Effector memory CD4-positive, alpha-beta T cell (primary cell): ENCODE measurements around the gene FOXS1.

Source experiments
- DNase-seq, 3 donors: peaks; one replicate each; pipeline ENCODE4 v3.0.0-alpha.2; 2020
- H3K27ac ChIP-seq: 2 replicates; pipeline ENCODE4 v1.7.0; 2013; ENCODE audit warnings: mild to moderate bottlenecking, low read length, moderate library complexity; ENCODE audit not compliant: insufficient read depth, poor library complexity, severe bottlenecking
- H3K27me3 ChIP-seq: replicated peaks from 2 replicates; pipeline ENCODE4 v1.7.0; 2013; ENCODE audit warnings: mild to moderate bottlenecking, low read length; ENCODE audit not compliant: insufficient read depth, control insufficient read depth, poor library complexity, severe bottlenecking
- H3K36me3 ChIP-seq: 2 replicates; pipeline ENCODE4 v1.7.0; 2013; ENCODE audit warnings: mild to moderate bottlenecking, low read length, moderate library complexity; ENCODE audit not compliant: control insufficient read depth, insufficient read depth
- H3K4me1 ChIP-seq: 2 replicates; pipeline ENCODE4 v1.7.0; 2013; ENCODE audit warnings: low read length, mild to moderate bottlenecking; ENCODE audit not compliant: control insufficient read depth, insufficient read depth, poor library complexity, severe bottlenecking
- H3K4me3 ChIP-seq: 2 replicates; pipeline ENCODE4 v1.7.0; 2013; ENCODE audit warnings: low read length, low read depth, mild to moderate bottlenecking; ENCODE audit not compliant: insufficient read depth, poor library complexity, severe bottlenecking
- H3K9me3 ChIP-seq: 2 replicates; pipeline ENCODE4 v1.7.0; 2013; ENCODE audit warnings: mild to moderate bottlenecking, low read length, moderate library complexity; ENCODE audit not compliant: control insufficient read depth

FOXS1 gene

GRCh38 chr20:31797364-31797763, 48.0 kb downstream of the FOXS1 start:
- no peak overlapping the region for H3K4me3 ChIP-seq
- no peaks in the 10 kb centered on the region for H3K27me3 ChIP-seq
- no peaks in the 10 kb centered on the region for H3K4me1 ChIP-seq
- no peaks in the 10 kb centered on the region for H3K36me3 ChIP-seq
- no peak overlapping the region for H3K27ac ChIP-seq
- no peak for DNase-seq
- no peaks in the 10 kb centered on the region for H3K9me3 ChIP-seq
